HCT116 (cell line): ENCODE measurements around the gene TMEM202. TPM values are rescaled to one million over a fixed set of nuclear protein-coding genes. Genes with fewer than 3 reads are reported as not detected.

Source experiments
- ATAC-seq: fragments of 200-7000 bp; cut with Tn5 transposase; 2 replicates; pipeline ENCODE4 v1.9.1; 2020; ENCODE audit warnings: mild to moderate bottlenecking, moderate library complexity
- BruUV-seq: library from RNA; stranded (reverse); fragments of 400-500 nt; replicated peaks from 2 replicates; lab custom pipeline; 2021; lab: Mats Ljungman, UMichigan
- CTCF ChIA-PET: fragments of 300-600 bp; sonication (Branson Sonifier 250); formaldehyde crosslinking; loops from one replicate; lab custom pipeline; 2021; ENCODE audit warnings: antibody characterized with exemption; lab: Charles Lee
- POLR2A ChIA-PET: fragments of 300-600, 350-600 bp; sonication (Branson Sonifier 250); formaldehyde crosslinking; loops from one replicate; lab custom pipeline; 2021; ENCODE audit warnings: antibody characterized with exemption; lab: Charles Lee
- RAD21 ChIA-PET, 2 experiments: fragments of 300-600 bp; sonication (Branson Sonifier 250); formaldehyde crosslinking; loops; one replicate each; lab custom pipeline; 2023; ENCODE audit warnings: low total read pairs in 2 of 2; ENCODE audit not compliant: uncharacterized antibody in 2 of 2, unreplicated experiment in 2 of 2, low non-redundant PET in 1 of 2; lab: Charles Lee
- DNase-seq: peaks from one replicate; pipeline ENCODE4 v3.0.0-alpha.2; 2010; ENCODE audit warnings: low read depth, low spot score
- H2AFZ ChIP-seq: fragments of 200-600 bp; shearing (Covaris generic), sonication (generic); 2 replicates; pipeline ENCODE4 v1.6.1; 2017; ENCODE audit warnings: low read depth, mixed run types, mixed read lengths, antibody characterized with exemption, low read length; ENCODE audit not compliant: poor library complexity, severe bottlenecking
- H3K27ac ChIP-seq: 2 replicates; pipeline ENCODE4 v1.5.1; 2012; ENCODE audit warnings: low read depth, low read length
- H3K27me3 ChIP-seq: fragments of 200-600 bp; sonication (generic); 2 replicates; pipeline ENCODE4 v1.6.1; 2016; ENCODE audit warnings: mixed run types, low read length, mixed read lengths; ENCODE audit not compliant: insufficient read depth
- H3K36me3 ChIP-seq, 2 experiments: fragments of 200-500 bp in 1 of 2; fragments of 200-600 bp in 1 of 2; sonication (Bioruptor generic) in 1 of 2; sonication (generic) in 1 of 2; 2 replicates each; pipeline versions ENCODE4 v1.5.1 to v1.6.1; 2014 to 2016; ENCODE audit warnings: low read length in 2 of 2, inconsistent platforms in 1 of 2, mixed read lengths in 1 of 2, mixed run types in 1 of 2; ENCODE audit not compliant: insufficient read depth in 2 of 2, control insufficient read depth in 1 of 2
- H3K4me1 ChIP-seq, 2 experiments: fragments of 200-600 bp in 1 of 2; sonication (generic) in 1 of 2; 2 replicates each; pipeline versions ENCODE4 v1.5.1 to v1.6.1; 2012 to 2017; ENCODE audit warnings: low read length in 2 of 2, inconsistent platforms in 1 of 2, mild to moderate bottlenecking in 1 of 2, mixed read lengths in 1 of 2, mixed run types in 1 of 2, moderate library complexity in 1 of 2; ENCODE audit not compliant: insufficient read depth in 2 of 2, control insufficient read depth in 1 of 2
- H3K4me2 ChIP-seq: fragments of 200-600 bp; sonication (generic); 2 replicates; pipeline ENCODE4 v1.6.1; 2017; ENCODE audit warnings: mixed run types, low read length, mixed read lengths
- H3K4me3 ChIP-seq, 2 experiments: fragments of 200-600 bp in 1 of 2; sonication (generic) in 1 of 2; replicated peaks in 1 of 2; 2 replicates each; pipeline ENCODE4 v1.5.1; 2011 to 2016; ENCODE audit warnings: low read length in 2 of 2, control low read depth in 1 of 2, low read depth in 1 of 2, mild to moderate bottlenecking in 1 of 2, mixed read lengths in 1 of 2, mixed run types in 1 of 2
- H3K79me2 ChIP-seq: fragments of 200-600 bp; sonication (generic); 2 replicates; pipeline ENCODE4 v1.6.1; 2017; ENCODE audit warnings: mild to moderate bottlenecking, mixed run types, low read length, moderate library complexity, mixed read lengths; ENCODE audit not compliant: insufficient read depth
- H3K9ac ChIP-seq: fragments of 200-600 bp; sonication (generic); 2 replicates; pipeline ENCODE4 v1.6.1; 2016; ENCODE audit warnings: low read length, mixed read lengths
- H3K9me2 ChIP-seq: fragments of 200-600 bp; sonication (generic), shearing (Covaris generic); 2 replicates; pipeline ENCODE4 v1.6.1; 2017; ENCODE audit warnings: mixed run types, mild to moderate bottlenecking, moderate library complexity; ENCODE audit not compliant: insufficient read depth
- H3K9me3 ChIP-seq, 2 experiments: fragments of 200-500 bp in 1 of 2; fragments of 200-600 bp in 1 of 2; sonication (Bioruptor generic) in 1 of 2; sonication (generic) in 1 of 2; 2 replicates each; pipeline ENCODE4 v1.6.1; 2014 to 2017; ENCODE audit warnings: low read length in 2 of 2, mixed read lengths in 2 of 2, inconsistent platforms in 1 of 2, low read depth in 1 of 2, mild to moderate bottlenecking in 1 of 2, mixed run types in 1 of 2, moderate library complexity in 1 of 2; ENCODE audit not compliant: control insufficient read depth in 1 of 2, insufficient read depth in 1 of 2
- H4K20me1 ChIP-seq: fragments of 200-600 bp; sonication (generic), shearing (Covaris generic); 2 replicates; pipeline ENCODE4 v1.6.1; 2017; ENCODE audit warnings: mixed run types, mild to moderate bottlenecking, moderate library complexity; ENCODE audit not compliant: insufficient read depth
- ATF3 ChIP-seq: IDR thresholded peaks from 2 replicates; pipeline ENCODE4 v1.6.1; 2012
- CBX3 ChIP-seq: IDR thresholded peaks from 2 replicates; pipeline ENCODE4 v1.6.1; 2012; ENCODE audit warnings: low read depth
- CEBPB ChIP-seq: IDR thresholded peaks from 2 replicates; pipeline ENCODE4 v1.6.1; 2012; ENCODE audit warnings: low read depth
- CTCF ChIP-seq, 3 experiments: fragments of 200-600 bp in 1 of 3; sonication (generic) in 1 of 3; IDR thresholded peaks in 2 of 3; conservative IDR thresholded peaks in 1 of 3; 2 replicates each; pipeline ENCODE4 v1.5.1; 2012 to 2017; ENCODE audit warnings: low read depth in 2 of 3, low read length in 2 of 3, antibody characterized with exemption in 1 of 3, borderline replicate concordance in 1 of 3, control low read depth in 1 of 3, mild to moderate bottlenecking in 1 of 3, mixed read lengths in 1 of 3, mixed run types in 1 of 3, moderate library complexity in 1 of 3; ENCODE audit not compliant: insufficient read depth in 1 of 3
- EGR1 ChIP-seq: IDR thresholded peaks from 2 replicates; pipeline ENCODE4 v1.6.1; 2012; ENCODE audit warnings: low read depth
- ELF1 ChIP-seq: IDR thresholded peaks from 2 replicates; pipeline ENCODE4 v1.6.1; 2012; ENCODE audit warnings: low read depth, borderline replicate concordance
- EZH2 ChIP-seq: fragments of 200-600 bp; sonication (generic); IDR thresholded peaks from 2 replicates; pipeline ENCODE4 v1.6.1; 2017; ENCODE audit warnings: antibody characterized with exemption, mixed run types
- EZH2phosphoT487 ChIP-seq: fragments of 200-600 bp; IDR thresholded peaks from 2 replicates; pipeline ENCODE4 v1.6.1; 2018; ENCODE audit warnings: antibody characterized with exemption, borderline replicate concordance
- FOSL1 ChIP-seq: IDR thresholded peaks from 2 replicates; pipeline ENCODE4 v1.6.1; 2012; ENCODE audit warnings: low read depth
- JUND ChIP-seq: IDR thresholded peaks from 2 replicates; pipeline ENCODE4 v1.6.1; 2012
- POLR2A ChIP-seq: IDR thresholded peaks from 2 replicates; pipeline ENCODE4 v1.7.0; 2011; ENCODE audit warnings: borderline replicate concordance; ENCODE audit not compliant: insufficient read depth, insufficient read length; ENCODE audit errors: extremely low read depth
- RAD21 ChIP-seq: IDR thresholded peaks from 2 replicates; pipeline ENCODE4 v1.6.1; 2012; ENCODE audit warnings: low read depth, mild to moderate bottlenecking
- SP1 ChIP-seq: IDR thresholded peaks from 2 replicates; pipeline ENCODE4 v1.6.1; 2012; ENCODE audit warnings: low read depth
- SRF ChIP-seq: IDR thresholded peaks from 2 replicates; pipeline ENCODE4 v1.6.1; 2012; ENCODE audit warnings: low read depth
- TCF7L2 ChIP-seq: IDR thresholded peaks from 2 replicates; pipeline ENCODE4 v1.7.0; 2011; ENCODE audit warnings: borderline replicate concordance, inconsistent platforms; ENCODE audit not compliant: insufficient read depth, insufficient read length; ENCODE audit errors: extremely low read depth
- YY1 ChIP-seq: IDR thresholded peaks from 2 replicates; pipeline ENCODE4 v1.6.1; 2011; ENCODE audit warnings: low read length, low read depth, moderate library complexity, mild to moderate bottlenecking; ENCODE audit not compliant: insufficient replicate concordance; ENCODE audit errors: extremely low read depth
- ZBTB33 ChIP-seq: IDR thresholded peaks from 2 replicates; pipeline ENCODE4 v1.6.1; 2011; ENCODE audit warnings: mild to moderate bottlenecking, low read length, moderate library complexity; ENCODE audit not compliant: insufficient replicate concordance; ENCODE audit errors: extremely low read depth
- ZNF274 ChIP-seq: fragments of 200-500 bp; sonication (Bioruptor generic); IDR thresholded peaks from 2 replicates; pipeline ENCODE4 v1.6.1; 2014; ENCODE audit warnings: mild to moderate bottlenecking, low read depth, low read length, inconsistent platforms
- intact Hi-C: fragments of 100-400 bp; cut with micrococcal nuclease; formaldehyde crosslinking; loops from 2 replicates; pipeline ENCODE4 v1.10.0; 2022
- total RNA-seq: library from RNA; stranded (reverse); gene quantifications from one replicate; pipeline ENCODE4 v1.2.1, GENCODE V29; 2021; ENCODE audit not compliant: unreplicated experiment

Gene TMEM202
- total RNA-seq, 1 experiment from 2014 or later = not detected

GRCh38 chr15:72358650-72359171 is 39.4 kb upstream of the TMEM202 start:
- Histone ChIP-seq H3K4me2 (no peak overlapping the region), H3K79me2 (peaks cover 18% of the 10 kb centered on the region; the same call in 1 of the 2 replicates), H2AFZ (no peak overlapping the region), H3K36me3 (no peaks in the 10 kb centered on the region), H3K27me3 (no peaks in the 10 kb centered on the region), H3K4me1 (no peaks in the 10 kb centered on the region), H3K4me3 (no peak overlapping the region), H3K9ac (no peak overlapping the region), H3K27ac (no peak overlapping the region), H3K9me2 (no peaks in the 10 kb centered on the region), H4K20me1 (no peaks in the 10 kb centered on the region), H3K9me3 (no peaks in the 10 kb centered on the region)
- ATAC-seq = no peak
- RAD21 ChIA-PET = no interaction called here
- POLR2A ChIA-PET = no interaction called here
- intact Hi-C loops = no loop called here
- CTCF ChIA-PET = no interaction called here
- no TSS peak for BruUV-seq
- DNase-seq = no peak
- no peak for TF ChIP-seq EZH2
- TF ChIP-seq ZNF274 = no peak
- no peak for TF ChIP-seq TCF7L2
- no peak for TF ChIP-seq RAD21
- TF ChIP-seq EZH2phosphoT487 = no peak
- no peak for TF ChIP-seq CBX3

GRCh38 chr15:72361176-72361575 is 36.9 kb upstream of the TMEM202 start:
- Histone ChIP-seq H3K9me3 (no peaks in the 10 kb centered on the region), H3K36me3 (no peaks in the 10 kb centered on the region), H3K9ac (no peak overlapping the region), H3K79me2 (peaks cover 18% of the 10 kb centered on the region; the same call in 1 of the 2 replicates), H3K27ac (no peak overlapping the region), H3K27me3 (no peaks in the 10 kb centered on the region), H4K20me1 (no peaks in the 10 kb centered on the region), H3K9me2 (no peaks in the 10 kb centered on the region), H3K4me2 (no peak overlapping the region), H3K4me1 (no peaks in the 10 kb centered on the region), H2AFZ (no peak overlapping the region), H3K4me3 (no peak overlapping the region)
- ChIA-PET POLR2A (no interaction called here), CTCF (no interaction called here), RAD21 (no interaction called here)
- DNase-seq = no peak
- intact Hi-C loops = no loop called here
- ATAC-seq = no peak
- no TSS peak for BruUV-seq
- TF ChIP-seq FOSL1 = no peak
- no peak for TF ChIP-seq YY1
- TF ChIP-seq ELF1 = no peak
- no peak for TF ChIP-seq EGR1
- no peak for TF ChIP-seq CEBPB
- TF ChIP-seq SRF = no peak
- no peak for TF ChIP-seq SP1
- TF ChIP-seq EZH2phosphoT487 = no peak
- TF ChIP-seq ZBTB33 = no peak
- no peak for TF ChIP-seq CTCF (IDR thresholded peaks at IDR 0.05 in 2 of 3, conservative IDR thresholded peaks at IDR 0.05 in 1 of 3; ENCODE audit: borderline replicate concordance in 1 of 3, insufficient read depth in 1 of 3, low read depth in 2 of 3, low read length in 2 of 3)
- TF ChIP-seq ZNF274 = no peak
- TF ChIP-seq POLR2A = no peak
- TF ChIP-seq EZH2 = no peak
- no peak for TF ChIP-seq JUND
- no peak for TF ChIP-seq TCF7L2
- no peak for TF ChIP-seq ATF3
